ENCODE data around the gene DPEP3.

DNA sequence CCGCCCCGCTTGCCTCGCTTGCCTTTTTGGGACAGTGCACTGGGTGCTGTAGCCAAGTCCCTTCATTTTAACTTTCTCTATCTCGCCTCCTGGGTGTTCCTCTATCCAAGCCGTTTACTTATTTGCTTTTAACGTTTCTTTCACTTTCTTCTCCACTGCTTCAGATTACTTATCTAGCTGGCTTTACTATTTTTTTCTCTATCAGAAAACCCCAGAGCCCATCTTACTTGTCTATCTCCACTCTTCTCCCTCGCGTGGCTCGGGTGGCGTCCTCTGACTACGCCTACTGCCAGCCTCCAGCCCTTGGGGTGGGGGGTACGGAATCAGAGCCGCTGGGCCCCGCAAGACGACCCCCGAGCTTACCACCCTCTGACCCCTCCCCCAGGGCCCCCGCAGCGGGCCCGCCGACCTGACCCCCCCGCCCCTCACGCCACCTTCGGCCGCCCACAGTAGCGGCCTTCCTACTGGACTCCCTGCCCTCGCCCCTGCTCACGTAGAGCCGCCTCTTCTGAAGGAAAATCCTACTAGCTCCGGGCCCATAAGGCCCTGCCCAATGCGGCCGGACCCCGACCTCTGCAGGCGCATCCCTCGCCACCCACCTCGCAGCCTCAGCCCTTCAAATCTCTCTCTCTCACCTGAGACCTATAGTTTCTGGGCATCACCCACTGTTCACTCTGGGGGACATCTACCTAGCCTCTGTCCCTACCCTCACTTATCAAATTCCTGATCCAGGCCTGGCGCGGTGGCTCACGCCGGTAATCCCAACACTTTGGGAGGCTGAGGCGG lies 10.9 kb downstream of the DPEP3 start:
- TF ChIP-seq EZH2 (IDR thresholded peaks at IDR 0.05; ENCODE audit: insufficient read depth, poor library complexity, severe bottlenecking) (no peak), EZH2phosphoT487 (IDR thresholded peaks at IDR 0.05; ENCODE audit: insufficient read depth, low read depth) (no peak)

Measured in GM23248 (cell line).